ENCODE measurements around the gene RELN.

The RELN gene

GRCh38 chr7:103637094-103637493 is 352.4 kb downstream of the RELN start:
- Histone ChIP-seq H3K9me3 (no peaks in the 10 kb centered on the region), H3K27ac (no peak overlapping the region), H3K27me3 (no peaks in the 10 kb centered on the region), H3K4me1 (ENCODE audit: control insufficient read depth in 1 of 2, insufficient read depth in 1 of 2, low read depth in 1 of 2, low read length in 1 of 2) (no peaks in the 10 kb centered on the region), H3K36me3 (no peaks in the 10 kb centered on the region), H3K4me3 (ENCODE audit: low read depth in 1 of 2, low read length in 1 of 2) (no peak overlapping the region)
- no peak for TF ChIP-seq CTCF (IDR thresholded peaks at IDR 0.05)

- H3K36me3 ChIP-seq: no peaks in the 10 kb centered on the region
- H3K4me1 ChIP-seq (ENCODE audit: control insufficient read depth in 1 of 2, insufficient read depth in 1 of 2, low read depth in 1 of 2, low read length in 1 of 2): no peaks in the 10 kb centered on the region
- H3K4me3 ChIP-seq (ENCODE audit: low read depth in 1 of 2, low read length in 1 of 2): no peak overlapping the region
- H3K27ac ChIP-seq: no peak overlapping the region
- H3K9me3 ChIP-seq: no peaks in the 10 kb centered on the region
- no peak for TF ChIP-seq CTCF (IDR thresholded peaks at IDR 0.05)
- H3K27me3 ChIP-seq: no peaks in the 10 kb centered on the region
Measured at GRCh38 chr7:103636153-103636552, 353.3 kb downstream of the RELN start.

DNA sequence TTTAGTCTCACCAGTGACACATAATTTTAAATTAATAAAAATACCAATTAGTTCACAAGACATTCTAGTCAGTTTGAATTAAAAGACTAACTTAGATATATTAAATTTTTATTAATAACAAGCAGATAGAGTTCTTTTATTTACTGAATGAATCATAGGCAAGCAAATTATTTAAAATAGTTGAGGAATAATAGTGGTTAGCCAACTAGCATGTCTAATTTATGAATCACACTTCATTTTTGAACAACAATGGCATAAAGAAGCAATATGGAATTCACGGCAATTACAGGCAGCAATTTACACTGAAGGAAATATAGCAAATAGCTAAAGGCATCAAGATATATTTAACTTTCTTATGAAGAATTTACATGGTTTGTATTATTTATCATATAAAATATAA is 356.5 kb downstream of the RELN start:
- H3K27ac ChIP-seq: no peak overlapping the region
- no peaks in the 10 kb centered on the region for H3K36me3 ChIP-seq
- no peaks in the 10 kb centered on the region for H3K4me1 ChIP-seq (ENCODE audit: control insufficient read depth in 1 of 2, insufficient read depth in 1 of 2, low read depth in 1 of 2, low read length in 1 of 2)
- no peaks in the 10 kb centered on the region for H3K9me3 ChIP-seq
- no peaks in the 10 kb centered on the region for H3K27me3 ChIP-seq
- TF ChIP-seq CTCF (IDR thresholded peaks at IDR 0.05): no peak
- no peak overlapping the region for H3K4me3 ChIP-seq (ENCODE audit: low read depth in 1 of 2, low read length in 1 of 2)

DNA sequence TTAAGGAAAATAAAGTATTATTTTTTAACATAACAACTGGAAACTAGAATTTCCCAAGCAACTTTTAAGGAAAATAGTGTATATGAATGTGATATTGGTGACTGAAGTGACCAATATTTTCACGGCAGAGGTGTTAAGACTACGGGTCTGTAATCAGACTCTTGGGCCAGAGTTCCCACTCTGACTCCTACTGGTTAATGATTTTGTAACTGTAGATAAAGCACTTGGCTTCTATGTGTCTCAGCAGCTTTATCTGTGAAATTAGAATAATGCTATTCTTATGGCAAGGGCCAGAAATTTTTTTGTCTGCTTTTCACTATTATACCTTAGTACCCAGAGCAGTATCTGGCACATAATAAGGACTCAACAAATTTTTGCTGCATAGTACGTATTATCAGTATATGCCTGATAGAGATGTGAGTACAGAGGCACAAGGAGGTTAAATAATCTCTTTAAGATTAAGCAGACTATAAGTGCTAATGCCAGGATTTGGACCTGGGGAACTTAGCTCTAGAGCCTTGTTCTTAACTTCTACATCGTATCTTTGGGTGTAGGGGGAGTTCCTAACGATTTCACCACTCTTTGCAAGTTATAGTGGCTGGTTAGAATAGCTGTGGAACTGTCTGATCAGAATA is 357.3 kb downstream of the RELN start:
- H3K9me3 ChIP-seq: no peaks in the 10 kb centered on the region
- no peaks in the 10 kb centered on the region for H3K4me1 ChIP-seq (ENCODE audit: control insufficient read depth in 1 of 2, insufficient read depth in 1 of 2, low read depth in 1 of 2, low read length in 1 of 2)

GRCh38 chr7:103630318-103630717 is 359.1 kb downstream of the RELN start:
- H3K4me3 ChIP-seq (ENCODE audit: low read depth in 1 of 2, low read length in 1 of 2): no peak overlapping the region
- no peak overlapping the region for H3K27ac ChIP-seq
- no peaks in the 10 kb centered on the region for H3K9me3 ChIP-seq
- H3K27me3 ChIP-seq: no peaks in the 10 kb centered on the region
- no peak for TF ChIP-seq CTCF (IDR thresholded peaks at IDR 0.05)
- no peaks in the 10 kb centered on the region for H3K4me1 ChIP-seq (ENCODE audit: control insufficient read depth in 1 of 2, insufficient read depth in 1 of 2, low read depth in 1 of 2, low read length in 1 of 2)
- no peaks in the 10 kb centered on the region for H3K36me3 ChIP-seq

More for the DNA sequence above, 357.3 kb downstream of the RELN start:
- no peak overlapping the region for H3K4me3 ChIP-seq (ENCODE audit: low read depth in 1 of 2, low read length in 1 of 2)
- no peak overlapping the region for H3K27ac ChIP-seq
- TF ChIP-seq CTCF (IDR thresholded peaks at IDR 0.05): no peak
- H3K36me3 ChIP-seq: no peaks in the 10 kb centered on the region
- H3K27me3 ChIP-seq: no peaks in the 10 kb centered on the region

Measured in neutrophil (primary cell).